IPS-15b (cell line): ENCODE measurements around the gene DNMT3A.

ENCODE experiments used
- H3K27me3 ChIP-seq: one replicate; pipeline ENCODE4 v1.6.1; 2013; ENCODE audit warnings: low read length; ENCODE audit not compliant: control insufficient read depth, insufficient read depth
- H3K36me3 ChIP-seq: one replicate; pipeline ENCODE4 v1.6.1; 2013; ENCODE audit warnings: low read length; ENCODE audit not compliant: control insufficient read depth, insufficient read depth
- H3K4me1 ChIP-seq: one replicate; pipeline ENCODE4 v1.6.1; 2013; ENCODE audit warnings: mild to moderate bottlenecking, low read length; ENCODE audit not compliant: control insufficient read depth, insufficient read depth
- H3K4me3 ChIP-seq: one replicate; pipeline ENCODE4 v1.5.1; 2013; ENCODE audit warnings: low read depth, low read length
- H3K9ac ChIP-seq: one replicate; pipeline ENCODE4 v1.6.1; 2013; ENCODE audit warnings: low read depth, mild to moderate bottlenecking, low read length
- H3K9me3 ChIP-seq: one replicate; pipeline ENCODE4 v1.6.1; 2013; ENCODE audit warnings: mild to moderate bottlenecking, low read length; ENCODE audit not compliant: control insufficient read depth, insufficient read depth

The DNMT3A gene

GRCh38 chr2:25341753-25342371 is at the start of gene DNMT3A:
DNMT3A (minus strand) TSS chr2:25341925; CDS start chr2:25313984, 27,941 bp downstream.
- Histone ChIP-seq H3K9me3 (no peaks in the 10 kb centered on the region), H3K36me3 (no peaks in the 10 kb centered on the region)

GRCh38 chr2:25389161-25389560 is 47.4 kb upstream of the DNMT3A start:
- Histone ChIP-seq H3K9me3 (no peaks in the 10 kb centered on the region), H3K36me3 (peaks cover 5% of the 10 kb centered on the region), H3K4me1 (no peaks in the 10 kb centered on the region), H3K9ac (no peak overlapping the region), H3K27me3 (no peaks in the 10 kb centered on the region), H3K4me3 (no peak overlapping the region)

More at GRCh38 chr2:25341753-25342371, at the start of gene DNMT3A:
- Histone ChIP-seq H3K4me3 (peak within 1 kb of the TSS; percentile 52), H3K9ac (no peak within 1 kb of the TSS), H3K4me1 (peaks cover 2% of the 10 kb centered on the region), H3K27me3 (peaks cover 9% of the 10 kb centered on the region)

- Histone ChIP-seq H3K9me3 (no peaks in the 10 kb centered on the region), H3K4me1 (no peaks in the 10 kb centered on the region), H3K4me3 (no peak overlapping the region), H3K36me3 (peaks cover 5% of the 10 kb centered on the region), H3K27me3 (no peaks in the 10 kb centered on the region), H3K9ac (no peak overlapping the region)
These were observed 46.8 kb upstream of the DNMT3A start for GRCh38 chr2:25388491-25388890.

GRCh38 chr2:25387876-25388449 is 46.2 kb upstream of the DNMT3A start:
- Histone ChIP-seq H3K4me3 (no peak overlapping the region), H3K4me1 (no peaks in the 10 kb centered on the region), H3K27me3 (no peaks in the 10 kb centered on the region), H3K36me3 (peaks cover 5% of the 10 kb centered on the region), H3K9me3 (no peaks in the 10 kb centered on the region), H3K9ac (no peak overlapping the region)

GRCh38 chr2:25386971-25387875 is 45.5 kb upstream of the DNMT3A start:
- no peaks in the 10 kb centered on the region for H3K27me3 ChIP-seq
- no peaks in the 10 kb centered on the region for H3K4me1 ChIP-seq
- no peaks in the 10 kb centered on the region for H3K9me3 ChIP-seq
- peaks cover 5% of the 10 kb centered on the region for H3K36me3 ChIP-seq
- no peak overlapping the region for H3K4me3 ChIP-seq
- H3K9ac ChIP-seq = no peak overlapping the region

- Histone ChIP-seq H3K4me3 (no peak overlapping the region), H3K9ac (no peak overlapping the region), H3K4me1 (no peaks in the 10 kb centered on the region), H3K36me3 (peaks cover 5% of the 10 kb centered on the region), H3K27me3 (no peaks in the 10 kb centered on the region), H3K9me3 (no peaks in the 10 kb centered on the region)
These were observed 44.2 kb upstream of the DNMT3A start for GRCh38 chr2:25385910-25386309.

- no peak overlapping the region for H3K9ac ChIP-seq
- no peaks in the 10 kb centered on the region for H3K27me3 ChIP-seq
These were observed 42.1 kb upstream of the DNMT3A start for GRCh38 chr2:25383806-25384205.

GRCh38 chr2:25381502-25381901 is 39.8 kb upstream of the DNMT3A start:
- H3K4me1 ChIP-seq = peaks cover 7% of the 10 kb centered on the region
- H3K36me3 ChIP-seq = no peaks in the 10 kb centered on the region
- no peak overlapping the region for H3K9ac ChIP-seq
- H3K9me3 ChIP-seq = no peaks in the 10 kb centered on the region
- no peak overlapping the region for H3K4me3 ChIP-seq
- H3K27me3 ChIP-seq = no peaks in the 10 kb centered on the region

More at GRCh38 chr2:25383806-25384205, 42.1 kb upstream of the DNMT3A start:
- Histone ChIP-seq H3K36me3 (peaks cover 5% of the 10 kb centered on the region), H3K4me1 (no peaks in the 10 kb centered on the region), H3K4me3 (no peak overlapping the region), H3K9me3 (no peaks in the 10 kb centered on the region)

GRCh38 chr2:25380586-25381375 is 39.1 kb upstream of the DNMT3A start:
- peaks cover 3% of the 10 kb centered on the region for H3K27me3 ChIP-seq
- no peaks in the 10 kb centered on the region for H3K9me3 ChIP-seq
- H3K4me1 ChIP-seq = peaks cover 11% of the 10 kb centered on the region
- H3K36me3 ChIP-seq = no peaks in the 10 kb centered on the region
- no peak overlapping the region for H3K9ac ChIP-seq
- no peak overlapping the region for H3K4me3 ChIP-seq

- Histone ChIP-seq H3K9me3 (no peaks in the 10 kb centered on the region), H3K4me1 (peaks cover 11% of the 10 kb centered on the region), H3K36me3 (no peaks in the 10 kb centered on the region), H3K4me3 (no peak overlapping the region), H3K27me3 (peaks cover 6% of the 10 kb centered on the region), H3K9ac (no peak overlapping the region)
These were observed 38.3 kb upstream of the DNMT3A start for GRCh38 chr2:25380023-25380422.

GRCh38 chr2:25379535-25379934 is 37.8 kb upstream of the DNMT3A start:
- Histone ChIP-seq H3K27me3 (peaks cover 6% of the 10 kb centered on the region), H3K36me3 (no peaks in the 10 kb centered on the region), H3K9ac (no peak overlapping the region), H3K4me1 (peaks cover 11% of the 10 kb centered on the region), H3K4me3 (no peak overlapping the region), H3K9me3 (no peaks in the 10 kb centered on the region)
